HCT116 (cell line): ENCODE measurements around the gene CHRNB1. TPM values are rescaled to one million over a fixed set of nuclear protein-coding genes. Genes with fewer than 3 reads are reported as not detected.

Source experiments
- ATAC-seq: fragments of 200-7000 bp; cut with Tn5 transposase; 2 replicates; pipeline ENCODE4 v1.9.1; 2020; ENCODE audit warnings: mild to moderate bottlenecking, moderate library complexity
- BruUV-seq: library from RNA; stranded (reverse); fragments of 400-500 nt; replicated peaks from 2 replicates; lab custom pipeline; 2021; lab: Mats Ljungman, UMichigan
- CTCF ChIA-PET: fragments of 300-600 bp; sonication (Branson Sonifier 250); formaldehyde crosslinking; loops from one replicate; lab custom pipeline; 2021; ENCODE audit warnings: antibody characterized with exemption; lab: Charles Lee
- POLR2A ChIA-PET: fragments of 300-600, 350-600 bp; sonication (Branson Sonifier 250); formaldehyde crosslinking; loops from one replicate; lab custom pipeline; 2021; ENCODE audit warnings: antibody characterized with exemption; lab: Charles Lee
- RAD21 ChIA-PET, 2 experiments: fragments of 300-600 bp; sonication (Branson Sonifier 250); formaldehyde crosslinking; loops; one replicate each; lab custom pipeline; 2023; ENCODE audit warnings: low total read pairs in 2 of 2; ENCODE audit not compliant: uncharacterized antibody in 2 of 2, unreplicated experiment in 2 of 2, low non-redundant PET in 1 of 2; lab: Charles Lee
- DNase-seq: peaks from one replicate; pipeline ENCODE4 v3.0.0-alpha.2; 2010; ENCODE audit warnings: low read depth, low spot score
- H2AFZ ChIP-seq: fragments of 200-600 bp; shearing (Covaris generic), sonication (generic); 2 replicates; pipeline ENCODE4 v1.6.1; 2017; ENCODE audit warnings: low read depth, mixed run types, mixed read lengths, antibody characterized with exemption, low read length; ENCODE audit not compliant: poor library complexity, severe bottlenecking
- H3K27ac ChIP-seq: 2 replicates; pipeline ENCODE4 v1.5.1; 2012; ENCODE audit warnings: low read depth, low read length
- H3K27me3 ChIP-seq: fragments of 200-600 bp; sonication (generic); 2 replicates; pipeline ENCODE4 v1.6.1; 2016; ENCODE audit warnings: mixed run types, low read length, mixed read lengths; ENCODE audit not compliant: insufficient read depth
- H3K36me3 ChIP-seq, 2 experiments: fragments of 200-500 bp in 1 of 2; fragments of 200-600 bp in 1 of 2; sonication (Bioruptor generic) in 1 of 2; sonication (generic) in 1 of 2; 2 replicates each; pipeline versions ENCODE4 v1.5.1 to v1.6.1; 2014 to 2016; ENCODE audit warnings: low read length in 2 of 2, inconsistent platforms in 1 of 2, mixed read lengths in 1 of 2, mixed run types in 1 of 2; ENCODE audit not compliant: insufficient read depth in 2 of 2, control insufficient read depth in 1 of 2
- H3K4me1 ChIP-seq, 2 experiments: fragments of 200-600 bp in 1 of 2; sonication (generic) in 1 of 2; 2 replicates each; pipeline versions ENCODE4 v1.5.1 to v1.6.1; 2012 to 2017; ENCODE audit warnings: low read length in 2 of 2, inconsistent platforms in 1 of 2, mild to moderate bottlenecking in 1 of 2, mixed read lengths in 1 of 2, mixed run types in 1 of 2, moderate library complexity in 1 of 2; ENCODE audit not compliant: insufficient read depth in 2 of 2, control insufficient read depth in 1 of 2
- H3K4me2 ChIP-seq: fragments of 200-600 bp; sonication (generic); 2 replicates; pipeline ENCODE4 v1.6.1; 2017; ENCODE audit warnings: mixed run types, low read length, mixed read lengths
- H3K4me3 ChIP-seq, 2 experiments: fragments of 200-600 bp in 1 of 2; sonication (generic) in 1 of 2; replicated peaks in 1 of 2; 2 replicates each; pipeline ENCODE4 v1.5.1; 2011 to 2016; ENCODE audit warnings: low read length in 2 of 2, control low read depth in 1 of 2, low read depth in 1 of 2, mild to moderate bottlenecking in 1 of 2, mixed read lengths in 1 of 2, mixed run types in 1 of 2
- H3K79me2 ChIP-seq: fragments of 200-600 bp; sonication (generic); 2 replicates; pipeline ENCODE4 v1.6.1; 2017; ENCODE audit warnings: mild to moderate bottlenecking, mixed run types, low read length, moderate library complexity, mixed read lengths; ENCODE audit not compliant: insufficient read depth
- H3K9ac ChIP-seq: fragments of 200-600 bp; sonication (generic); 2 replicates; pipeline ENCODE4 v1.6.1; 2016; ENCODE audit warnings: low read length, mixed read lengths
- H3K9me2 ChIP-seq: fragments of 200-600 bp; sonication (generic), shearing (Covaris generic); 2 replicates; pipeline ENCODE4 v1.6.1; 2017; ENCODE audit warnings: mixed run types, mild to moderate bottlenecking, moderate library complexity; ENCODE audit not compliant: insufficient read depth
- H3K9me3 ChIP-seq, 2 experiments: fragments of 200-500 bp in 1 of 2; fragments of 200-600 bp in 1 of 2; sonication (Bioruptor generic) in 1 of 2; sonication (generic) in 1 of 2; 2 replicates each; pipeline ENCODE4 v1.6.1; 2014 to 2017; ENCODE audit warnings: low read length in 2 of 2, mixed read lengths in 2 of 2, inconsistent platforms in 1 of 2, low read depth in 1 of 2, mild to moderate bottlenecking in 1 of 2, mixed run types in 1 of 2, moderate library complexity in 1 of 2; ENCODE audit not compliant: control insufficient read depth in 1 of 2, insufficient read depth in 1 of 2
- H4K20me1 ChIP-seq: fragments of 200-600 bp; sonication (generic), shearing (Covaris generic); 2 replicates; pipeline ENCODE4 v1.6.1; 2017; ENCODE audit warnings: mixed run types, mild to moderate bottlenecking, moderate library complexity; ENCODE audit not compliant: insufficient read depth
- CEBPB ChIP-seq: IDR thresholded peaks from 2 replicates; pipeline ENCODE4 v1.6.1; 2012; ENCODE audit warnings: low read depth
- EZH2 ChIP-seq: fragments of 200-600 bp; sonication (generic); IDR thresholded peaks from 2 replicates; pipeline ENCODE4 v1.6.1; 2017; ENCODE audit warnings: antibody characterized with exemption, mixed run types
- FOSL1 ChIP-seq: IDR thresholded peaks from 2 replicates; pipeline ENCODE4 v1.6.1; 2012; ENCODE audit warnings: low read depth
- JUND ChIP-seq: IDR thresholded peaks from 2 replicates; pipeline ENCODE4 v1.6.1; 2012
- MAX ChIP-seq: IDR thresholded peaks from 2 replicates; pipeline ENCODE4 v1.6.1; 2012
- POLR2A ChIP-seq: IDR thresholded peaks from 2 replicates; pipeline ENCODE4 v1.7.0; 2011; ENCODE audit warnings: borderline replicate concordance; ENCODE audit not compliant: insufficient read depth, insufficient read length; ENCODE audit errors: extremely low read depth
- POLR2AphosphoS5 ChIP-seq: IDR thresholded peaks from 2 replicates; pipeline ENCODE4 v1.6.1; 2011; ENCODE audit warnings: mild to moderate bottlenecking, low read depth, low read length, moderate library complexity
- intact Hi-C: fragments of 100-400 bp; cut with micrococcal nuclease; formaldehyde crosslinking; loops from 2 replicates; pipeline ENCODE4 v1.10.0; 2022
- total RNA-seq: library from RNA; stranded (reverse); gene quantifications from one replicate; pipeline ENCODE4 v1.2.1, GENCODE V29; 2021; ENCODE audit not compliant: unreplicated experiment

The CHRNB1 gene
- total RNA-seq, 1 experiment from 2014 or later = 10.4 TPM

GRCh38 chr17:7477392-7478275 is 32.8 kb downstream of the CHRNB1 start:
- Histone ChIP-seq H3K27me3 (no peaks in the 10 kb centered on the region), H3K79me2 (peaks cover 36% of the 10 kb centered on the region), H3K9me3 (no peaks in the 10 kb centered on the region), H3K4me2 (peak overlapping the region; percentile 100), H3K9me2 (no peaks in the 10 kb centered on the region), H2AFZ (no peak overlapping the region)
- intact Hi-C loops = loop anchor here (2.0 kb wide), 1 partner anchor 121 kb away; no protein-coding TSS in a partner anchor
- no TSS peak for BruUV-seq
- DNase-seq = no peak
- no peak for TF ChIP-seq POLR2A
- TF ChIP-seq JUND = no peak
- no peak for TF ChIP-seq POLR2AphosphoS5
- TF ChIP-seq EZH2 = no peak
- no peak for TF ChIP-seq CEBPB
- TF ChIP-seq MAX = no peak
- no peak for TF ChIP-seq FOSL1
- TF ChIP-seq, all 23 proteins: peak for 0
- ChIA-PET RAD21 (no interaction called here), POLR2A (interaction anchor here (0.9 kb wide), 1 partner anchor 32 kb away, joined by 3 read pairs; no protein-coding TSS in a partner anchor), CTCF (no interaction called here)
- H3K4me1 ChIP-seq = peaks cover 25 to 54% of the 10 kb centered on the region in 2 experiments
- no peaks in the 10 kb centered on the region for H4K20me1 ChIP-seq
- H3K36me3 ChIP-seq = no peaks in the 10 kb centered on the region
- peak overlapping the region; percentile 11; the same call in 1 of the 2 replicates for H3K27ac ChIP-seq
- no peak for ATAC-seq
- H3K4me3 ChIP-seq = no peak overlapping the region
- peak overlapping the region; percentile 89; the same call in 1 of the 2 replicates for H3K9ac ChIP-seq
